GM18867 (cell line): ENCODE results near the gene HNRNPLL.

ENCODE experiments used
- ATAC-seq: cut with Tn5 transposase; IDR thresholded peaks from one replicate; pipeline ENCODE4 v1.9.1; 2021; ENCODE audit warnings: mild to moderate bottlenecking, moderate library complexity; ENCODE audit not compliant: unreplicated experiment

Gene HNRNPLL

GRCh38 chr2:38598200-38598990 lies 4.3 kb downstream of the HNRNPLL start:
- no peak for ATAC-seq

- no peak for ATAC-seq
Observed at GRCh38 chr2:38597115-38597514, 5.6 kb downstream of the HNRNPLL start.

- no peak for ATAC-seq
Observed at GRCh38 chr2:38596229-38596628, 6.5 kb downstream of the HNRNPLL start.

GRCh38 chr2:38592951-38593350 lies 9.8 kb downstream of the HNRNPLL start:
- ATAC-seq, result no peak

GRCh38 chr2:38591152-38591551 lies 11.6 kb downstream of the HNRNPLL start:
- ATAC-seq, result no peak

- ATAC-seq, result no peak
Observed at GRCh38 chr2:38590053-38590452, 12.7 kb downstream of the HNRNPLL start.

- ATAC-seq, result no peak
Observed at GRCh38 chr2:38586931-38587330, 15.8 kb downstream of the HNRNPLL start.

- no peak for ATAC-seq
Observed at GRCh38 chr2:38584881-38585280, 17.8 kb downstream of the HNRNPLL start.

- ATAC-seq, result no peak
Observed at GRCh38 chr2:38583994-38584393, 18.7 kb downstream of the HNRNPLL start.

- ATAC-seq, result no peak
Observed at GRCh38 chr2:38583524-38583923, 19.2 kb downstream of the HNRNPLL start.

- no peak for ATAC-seq
Observed at GRCh38 chr2:38581193-38582147, 21.3 kb downstream of the HNRNPLL start.

- ATAC-seq, result no peak
Observed at GRCh38 chr2:38580115-38580636, 22.6 kb downstream of the HNRNPLL start.

GRCh38 chr2:38578832-38579231 lies 23.9 kb downstream of the HNRNPLL start:
- no peak for ATAC-seq

- ATAC-seq, result no peak
Observed at GRCh38 chr2:38574278-38574677, 28.4 kb downstream of the HNRNPLL start.

- ATAC-seq, result no peak
Observed at GRCh38 chr2:38572167-38572566, 30.6 kb downstream of the HNRNPLL start.

GRCh38 chr2:38571193-38571592 lies 31.5 kb downstream of the HNRNPLL start:
- no peak for ATAC-seq

- ATAC-seq, result no peak
Observed at GRCh38 chr2:38568724-38569436, 33.8 kb downstream of the HNRNPLL start.

- no peak for ATAC-seq
Observed at GRCh38 chr2:38565333-38565732, 37.4 kb downstream of the HNRNPLL start.

GRCh38 chr2:38561691-38562090 lies 41.0 kb downstream of the HNRNPLL start:
- ATAC-seq, result no peak

- no peak for ATAC-seq
Observed at GRCh38 chr2:38560092-38560491, 42.6 kb downstream of the HNRNPLL start.

GRCh38 chr2:38557981-38558380 lies 44.7 kb downstream of the HNRNPLL start:
- ATAC-seq, result no peak
